ENCODE data around the gene RSL1D1.
"Not testable (repeated sequence)": the region's sequence is repeated elsewhere in the genome, so short reads cannot be mapped to it uniquely, and the experiment has no call there.

The RSL1D1 gene

GRCh38 chr16:11799017-11799381 lies 52.3 kb downstream of the RSL1D1 start:
- no peak overlapping the region for H3K4me3 ChIP-seq (ENCODE audit: low read depth, low read length)

GRCh38 chr16:11797957-11798299 lies 53.4 kb downstream of the RSL1D1 start:
- H3K4me3 ChIP-seq (ENCODE audit: low read depth, low read length), result peak overlapping the region; percentile 57

- peak within 1 kb of the TSS; percentile 80 for H3K4me3 ChIP-seq (ENCODE audit: low read depth, low read length)
Measured at GRCh38 chr16:11797166-11797956, 54.0 kb downstream of the RSL1D1 start, which contains the start of gene ZC3H7A. TSS of gene ZC3H7A (minus strand) at chr16:11797258. CDS start at chr16:11782354, 14,904 bp downstream.

DNA sequence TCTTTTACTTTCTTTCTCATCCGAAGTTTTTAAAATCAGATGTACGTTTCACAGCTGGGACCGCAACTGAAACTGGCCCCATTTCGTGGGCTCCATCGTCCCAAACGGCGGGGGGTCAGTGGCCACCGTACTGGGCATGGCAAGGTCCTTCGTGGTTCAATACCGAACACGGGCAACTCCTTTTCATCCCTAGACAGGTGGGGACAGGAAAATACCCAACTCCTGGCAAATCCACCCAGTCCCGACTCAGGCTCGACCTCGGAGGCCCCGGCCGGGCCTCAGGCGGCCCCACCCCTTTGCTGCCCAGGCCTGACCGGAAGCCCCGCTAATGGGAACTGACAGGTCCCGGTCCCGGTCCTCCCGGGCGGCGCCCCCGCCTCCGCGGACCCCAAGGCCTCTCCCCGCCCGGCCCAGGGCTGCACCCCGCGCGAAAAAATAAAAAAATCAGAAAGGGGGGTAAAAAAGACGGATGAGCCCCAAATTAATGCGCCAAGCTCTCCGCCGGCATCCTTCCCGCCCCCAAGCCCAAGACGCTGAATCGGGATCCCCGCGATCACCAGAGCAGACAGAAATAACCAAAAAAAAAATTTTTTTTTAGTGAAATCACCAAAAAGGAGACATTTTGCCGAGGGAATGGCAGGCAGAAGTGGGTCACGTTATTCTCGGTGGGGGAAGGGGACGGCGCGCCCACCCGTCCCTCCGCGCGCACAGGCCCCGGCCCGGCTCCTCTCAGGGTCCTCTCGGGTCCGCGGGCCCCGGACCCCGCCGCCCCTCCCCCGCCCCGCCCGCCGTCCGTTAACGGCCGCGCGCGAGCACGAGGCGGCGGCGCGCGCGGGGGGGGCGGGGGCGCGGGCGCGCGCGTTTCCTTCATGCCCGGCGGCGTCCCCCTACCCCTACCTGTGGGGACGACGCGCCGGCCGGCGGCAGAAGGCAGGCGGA lies 54.8 kb downstream of the RSL1D1 start:
- H3K4me3 ChIP-seq (ENCODE audit: low read depth, low read length), result peak overlapping the region; percentile 80

GRCh38 chr16:11795887-11796226 lies 55.5 kb downstream of the RSL1D1 start:
- H3K4me3 ChIP-seq (ENCODE audit: low read depth, low read length), result peak overlapping the region; percentile 80

GRCh38 chr16:11794996-11795886 lies 56.1 kb downstream of the RSL1D1 start:
- no peak overlapping the region for H3K4me3 ChIP-seq (ENCODE audit: low read depth, low read length)

GRCh38 chr16:11794447-11794846 lies 56.9 kb downstream of the RSL1D1 start:
- no peak overlapping the region for H3K4me3 ChIP-seq (ENCODE audit: low read depth, low read length)

DNA sequence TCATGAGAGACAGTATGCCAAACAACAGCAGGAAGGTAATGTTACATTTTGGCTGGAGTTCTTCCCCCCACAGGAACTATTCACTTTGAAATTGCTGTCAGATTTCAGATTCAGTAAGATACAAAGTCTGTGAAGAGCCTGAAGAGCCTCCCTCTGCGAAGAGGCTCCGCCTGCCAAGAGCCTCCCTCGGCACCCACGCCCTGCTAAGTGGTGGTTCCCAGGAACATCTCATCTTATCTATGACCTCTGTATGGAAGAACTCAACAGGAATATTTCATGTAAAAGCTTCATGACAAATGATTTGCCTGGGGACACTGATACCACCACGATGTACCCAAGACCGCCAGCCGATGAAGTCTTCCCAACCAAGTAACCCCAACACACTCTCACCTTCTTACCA lies 57.5 kb downstream of the RSL1D1 start:
- H3K4me3 ChIP-seq (ENCODE audit: low read depth, low read length), result no peak overlapping the region

GRCh38 chr16:11792410-11793241 lies 58.7 kb downstream of the RSL1D1 start:
- no peak overlapping the region for H3K4me3 ChIP-seq (ENCODE audit: low read depth, low read length)

GRCh38 chr16:11791144-11791828 lies 60.1 kb downstream of the RSL1D1 start:
- no peak overlapping the region for H3K4me3 ChIP-seq (ENCODE audit: low read depth, low read length)

- no peak overlapping the region for H3K4me3 ChIP-seq (ENCODE audit: low read depth, low read length)
Measured at GRCh38 chr16:11788914-11789313, 62.4 kb downstream of the RSL1D1 start.

DNA sequence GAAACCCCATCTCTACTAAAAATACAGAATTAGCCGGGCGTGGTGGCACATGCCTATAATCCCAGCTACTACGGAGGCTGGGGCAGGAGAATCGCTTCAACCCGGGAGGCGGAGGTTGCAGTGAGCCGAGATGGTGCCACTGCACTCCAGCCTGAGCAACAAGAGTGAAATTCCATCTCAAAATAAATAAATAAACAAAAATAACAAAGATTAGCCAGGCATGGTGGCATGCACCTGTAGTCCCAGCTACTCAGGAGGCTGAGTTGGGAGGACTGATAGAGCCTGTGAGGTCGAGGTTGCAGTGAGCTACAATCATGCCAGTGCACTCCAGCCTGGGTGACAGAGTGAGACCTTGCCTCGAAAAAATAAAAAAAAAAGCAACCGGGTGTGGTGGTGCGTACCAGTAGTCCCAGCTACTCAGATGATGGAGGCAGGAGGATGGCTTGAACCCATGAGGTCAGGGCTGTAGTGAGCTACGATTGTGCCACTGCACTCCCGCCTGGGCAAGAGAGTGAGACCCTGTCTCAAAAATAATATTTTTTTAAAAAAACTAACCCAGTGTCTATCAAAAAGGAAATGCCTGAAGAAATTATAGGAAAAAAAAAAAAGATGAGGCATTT lies 66.3 kb downstream of the RSL1D1 start:
- H3K4me3 ChIP-seq (ENCODE audit: low read depth, low read length), result not testable (repeated sequence)

- not testable (repeated sequence) for H3K4me3 ChIP-seq (ENCODE audit: low read depth, low read length)
Measured at GRCh38 chr16:11784381-11784780, 67.0 kb downstream of the RSL1D1 start.

GRCh38 chr16:11784038-11784369 lies 67.3 kb downstream of the RSL1D1 start:
- no peak overlapping the region for H3K4me3 ChIP-seq (ENCODE audit: low read depth, low read length)
